K562 (cell line): Measurements from ENCODE around the gene ZRANB1.

Experiments
- BHLHE40 ChIP-seq: IDR thresholded peaks from 2 replicates; pipeline ENCODE4 v1.6.1; 2011; ENCODE audit warnings: low read length, improper control_type of control experiment
- E2F3 ChIP-seq: fragments of 250-450 bp; sonication (Bioruptor Pico); IDR thresholded peaks from 2 replicates; pipeline ENCODE4 v1.4.0; 2020; ENCODE audit warnings: mild to moderate bottlenecking
- HIVEP1 ChIP-seq: fragments of 250-450 bp; sonication (Bioruptor Pico); IDR thresholded peaks from 2 replicates; pipeline ENCODE4 v1.4.0; 2020; ENCODE audit warnings: mild to moderate bottlenecking
- NR2C2 ChIP-seq, 2 experiments: fragments of 200-800 bp in 1 of 2; sonication (Bioruptor generic) in 1 of 2; sonication (generic) in 1 of 2; formaldehyde crosslinking in 1 of 2; IDR thresholded peaks; 2 replicates each; pipeline versions ENCODE4 v1.6.1 to v1.8.0; 2016 to 2022; ENCODE audit warnings: mild to moderate bottlenecking in 1 of 2, missing compliant biosample characterization in 1 of 2, missing genetic modification characterization in 1 of 2, missing genetic modification reagents in 1 of 2
- SIX5 ChIP-seq, 2 experiments: IDR thresholded peaks; 2 replicates each; pipeline ENCODE4 v1.6.1; 2011; ENCODE audit warnings: low read length in 2 of 2, borderline replicate concordance in 1 of 2, low read depth in 1 of 2, mild to moderate bottlenecking in 1 of 2, moderate library complexity in 1 of 2; ENCODE audit not compliant: insufficient read depth in 1 of 2
- SREBF2 ChIP-seq: sonication (generic); formaldehyde crosslinking; IDR thresholded peaks from 2 replicates; pipeline ENCODE4 v1.4.0; 2020; ENCODE audit warnings: mild to moderate bottlenecking, missing genetic modification reagents
- TARDBP ChIP-seq: fragments of 450-650 bp; IDR thresholded peaks from 2 replicates; pipeline ENCODE4 v1.6.1; 2016
- TCF7L2 ChIP-seq: fragments of 150-350 bp; IDR thresholded peaks from 2 replicates; pipeline ENCODE4 v1.6.1; 2016; ENCODE audit warnings: low read depth, mild to moderate bottlenecking, low read length, moderate library complexity
- ZNF311 ChIP-seq: fragments of 250-450 bp; sonication (Bioruptor Pico); IDR thresholded peaks from 2 replicates; pipeline ENCODE4 v1.4.0; 2020; ENCODE audit warnings: mild to moderate bottlenecking, moderate library complexity
- ZSCAN29 ChIP-seq: fragments of 450-650 bp; IDR thresholded peaks from 2 replicates; pipeline ENCODE4 v1.6.1; 2017
- TF ChIP-seq, protein P1 (sequence below), 3 experiments: IDR thresholded peaks in 2 of 3; conservative IDR thresholded peaks in 1 of 3; 2 replicates each; pipeline ENCODE4 v1.5.1; 2011 to 2012; ENCODE audit warnings: low read length in 3 of 3, mild to moderate bottlenecking in 3 of 3, control low read depth in 2 of 3, improper control_type of control experiment in 1 of 3, inconsistent platforms in 1 of 3, low read depth in 1 of 3, mixed read lengths in 1 of 3, moderate library complexity in 1 of 3; ENCODE audit not compliant: insufficient read depth in 2 of 3
- TF ChIP-seq, protein P2 (sequence below): fragments of 250-450 bp; sonication (Bioruptor Pico); IDR thresholded peaks from 2 replicates; pipeline ENCODE4 v1.5.0; 2022; ENCODE audit warnings: mild to moderate bottlenecking
- TF ChIP-seq, protein P3 (sequence below), 3 experiments: fragments of 200-800 bp in 1 of 3; fragments of 250-450 bp in 1 of 3; fragments of 450-650 bp in 1 of 3; sonication (Bioruptor Pico) in 1 of 3; sonication (Bioruptor generic) in 1 of 3; formaldehyde crosslinking in 1 of 3; IDR thresholded peaks; 2 replicates each; pipeline versions ENCODE4 v1.6.1 to v1.8.0; 2016 to 2022; ENCODE audit warnings: mild to moderate bottlenecking in 2 of 3, missing genetic modification characterization in 2 of 3, missing compliant biosample characterization in 1 of 3, moderate library complexity in 1 of 3
- TF ChIP-seq, protein P4 (sequence below): sonication (generic); IDR thresholded peaks from 2 replicates; pipeline ENCODE4 v1.6.1; 2016

DNA sequence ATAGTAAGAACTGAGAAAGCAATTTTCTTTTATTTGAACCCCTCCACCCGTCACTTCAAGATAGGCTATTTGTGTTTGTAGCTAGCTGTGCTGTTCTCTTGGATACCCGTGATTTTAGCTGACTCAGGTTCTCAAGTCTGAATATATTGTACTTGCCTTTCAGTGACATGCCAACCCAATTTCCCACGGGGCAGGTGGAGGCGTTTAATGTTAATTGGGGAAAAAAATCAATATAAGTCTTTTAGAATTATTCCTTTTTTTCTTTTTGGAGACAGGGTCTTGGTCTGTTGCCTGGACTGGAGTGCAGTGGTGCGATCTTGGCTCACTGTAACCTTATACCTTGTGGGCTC lies 36.4 kb downstream of the ZRANB1 start:
- TF ChIP-seq TCF7L2 (no peak), BHLHE40 (no peak), E2F3 (no peak), HIVEP1 (no peak), ZSCAN29 (no peak), SIX5 (IDR thresholded peaks at IDR 0.05; ENCODE audit: borderline replicate concordance in 1 of 2, insufficient read depth in 1 of 2, low read depth in 1 of 2, low read length in 2 of 2) (no peak), TARDBP (no peak), NR2C2 (CRISPR knock-in tag; IDR thresholded peaks at IDR 0.05) (no peak), NR2C2 (tag; IDR thresholded peaks at IDR 0.05) (no peak), ZNF311 (CRISPR knock-in tag) (no peak), SREBF2 (CRISPR knock-in tag) (no peak)
- TF ChIP-seq, protein P1, sequence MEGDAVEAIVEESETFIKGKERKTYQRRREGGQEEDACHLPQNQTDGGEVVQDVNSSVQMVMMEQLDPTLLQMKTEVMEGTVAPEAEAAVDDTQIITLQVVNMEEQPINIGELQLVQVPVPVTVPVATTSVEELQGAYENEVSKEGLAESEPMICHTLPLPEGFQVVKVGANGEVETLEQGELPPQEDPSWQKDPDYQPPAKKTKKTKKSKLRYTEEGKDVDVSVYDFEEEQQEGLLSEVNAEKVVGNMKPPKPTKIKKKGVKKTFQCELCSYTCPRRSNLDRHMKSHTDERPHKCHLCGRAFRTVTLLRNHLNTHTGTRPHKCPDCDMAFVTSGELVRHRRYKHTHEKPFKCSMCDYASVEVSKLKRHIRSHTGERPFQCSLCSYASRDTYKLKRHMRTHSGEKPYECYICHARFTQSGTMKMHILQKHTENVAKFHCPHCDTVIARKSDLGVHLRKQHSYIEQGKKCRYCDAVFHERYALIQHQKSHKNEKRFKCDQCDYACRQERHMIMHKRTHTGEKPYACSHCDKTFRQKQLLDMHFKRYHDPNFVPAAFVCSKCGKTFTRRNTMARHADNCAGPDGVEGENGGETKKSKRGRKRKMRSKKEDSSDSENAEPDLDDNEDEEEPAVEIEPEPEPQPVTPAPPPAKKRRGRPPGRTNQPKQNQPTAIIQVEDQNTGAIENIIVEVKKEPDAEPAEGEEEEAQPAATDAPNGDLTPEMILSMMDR (IDR thresholded peaks at IDR 0.05 in 2 of 3, conservative IDR thresholded peaks at IDR 0.05 in 1 of 3; ENCODE audit: insufficient read depth in 2 of 3, low read depth in 1 of 3, low read length in 3 of 3) = no peak
- TF ChIP-seq, protein P2, sequence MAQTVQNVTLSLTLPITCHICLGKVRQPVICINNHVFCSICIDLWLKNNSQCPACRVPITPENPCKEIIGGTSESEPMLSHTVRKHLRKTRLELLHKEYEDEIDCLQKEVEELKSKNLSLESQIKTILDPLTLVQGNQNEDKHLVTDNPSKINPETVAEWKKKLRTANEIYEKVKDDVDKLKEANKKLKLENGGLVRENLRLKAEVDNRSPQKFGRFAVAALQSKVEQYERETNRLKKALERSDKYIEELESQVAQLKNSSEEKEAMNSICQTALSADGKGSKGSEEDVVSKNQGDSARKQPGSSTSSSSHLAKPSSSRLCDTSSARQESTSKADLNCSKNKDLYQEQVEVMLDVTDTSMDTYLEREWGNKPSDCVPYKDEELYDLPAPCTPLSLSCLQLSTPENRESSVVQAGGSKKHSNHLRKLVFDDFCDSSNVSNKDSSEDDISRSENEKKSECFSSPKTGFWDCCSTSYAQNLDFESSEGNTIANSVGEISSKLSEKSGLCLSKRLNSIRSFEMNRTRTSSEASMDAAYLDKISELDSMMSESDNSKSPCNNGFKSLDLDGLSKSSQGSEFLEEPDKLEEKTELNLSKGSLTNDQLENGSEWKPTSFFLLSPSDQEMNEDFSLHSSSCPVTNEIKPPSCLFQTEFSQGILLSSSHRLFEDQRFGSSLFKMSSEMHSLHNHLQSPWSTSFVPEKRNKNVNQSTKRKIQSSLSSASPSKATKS (CRISPR knock-in tag) = no peak
- TF ChIP-seq, protein P3, sequence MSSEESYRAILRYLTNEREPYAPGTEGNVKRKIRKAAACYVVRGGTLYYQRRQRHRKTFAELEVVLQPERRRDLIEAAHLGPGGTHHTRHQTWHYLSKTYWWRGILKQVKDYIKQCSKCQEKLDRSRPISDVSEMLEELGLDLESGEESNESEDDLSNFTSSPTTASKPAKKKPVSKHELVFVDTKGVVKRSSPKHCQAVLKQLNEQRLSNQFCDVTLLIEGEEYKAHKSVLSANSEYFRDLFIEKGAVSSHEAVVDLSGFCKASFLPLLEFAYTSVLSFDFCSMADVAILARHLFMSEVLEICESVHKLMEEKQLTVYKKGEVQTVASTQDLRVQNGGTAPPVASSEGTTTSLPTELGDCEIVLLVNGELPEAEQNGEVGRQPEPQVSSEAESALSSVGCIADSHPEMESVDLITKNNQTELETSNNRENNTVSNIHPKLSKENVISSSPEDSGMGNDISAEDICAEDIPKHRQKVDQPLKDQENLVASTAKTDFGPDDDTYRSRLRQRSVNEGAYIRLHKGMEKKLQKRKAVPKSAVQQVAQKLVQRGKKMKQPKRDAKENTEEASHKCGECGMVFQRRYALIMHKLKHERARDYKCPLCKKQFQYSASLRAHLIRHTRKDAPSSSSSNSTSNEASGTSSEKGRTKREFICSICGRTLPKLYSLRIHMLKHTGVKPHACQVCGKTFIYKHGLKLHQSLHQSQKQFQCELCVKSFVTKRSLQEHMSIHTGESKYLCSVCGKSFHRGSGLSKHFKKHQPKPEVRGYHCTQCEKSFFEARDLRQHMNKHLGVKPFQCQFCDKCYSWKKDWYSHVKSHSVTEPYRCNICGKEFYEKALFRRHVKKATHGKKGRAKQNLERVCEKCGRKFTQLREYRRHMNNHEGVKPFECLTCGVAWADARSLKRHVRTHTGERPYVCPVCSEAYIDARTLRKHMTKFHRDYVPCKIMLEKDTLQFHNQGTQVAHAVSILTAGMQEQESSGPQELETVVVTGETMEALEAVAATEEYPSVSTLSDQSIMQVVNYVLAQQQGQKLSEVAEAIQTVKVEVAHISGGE (CRISPR knock-in tag; IDR thresholded peaks at IDR 0.05) = no peak
- TF ChIP-seq, protein P4, sequence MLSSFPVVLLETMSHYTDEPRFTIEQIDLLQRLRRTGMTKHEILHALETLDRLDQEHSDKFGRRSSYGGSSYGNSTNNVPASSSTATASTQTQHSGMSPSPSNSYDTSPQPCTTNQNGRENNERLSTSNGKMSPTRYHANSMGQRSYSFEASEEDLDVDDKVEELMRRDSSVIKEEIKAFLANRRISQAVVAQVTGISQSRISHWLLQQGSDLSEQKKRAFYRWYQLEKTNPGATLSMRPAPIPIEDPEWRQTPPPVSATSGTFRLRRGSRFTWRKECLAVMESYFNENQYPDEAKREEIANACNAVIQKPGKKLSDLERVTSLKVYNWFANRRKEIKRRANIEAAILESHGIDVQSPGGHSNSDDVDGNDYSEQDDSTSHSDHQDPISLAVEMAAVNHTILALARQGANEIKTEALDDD = no peak
